Adrenal gland (tissue), 12 donors: ENCODE data around the gene NXPH2. TPM values are rescaled to one million over a fixed set of nuclear protein-coding genes. Genes with fewer than 3 reads are reported as not detected.
"Not testable (repeated sequence)": the region's sequence is repeated elsewhere in the genome, so short reads cannot be mapped to it uniquely, and the experiment has no call there.

Experiments used
- DNase-seq, 7 donors: peaks; one replicate each; pipeline ENCODE4 v3.0.0-alpha.2; 2019 to 2020
- H3K27ac ChIP-seq, 5 donors: fragments of 200-600 bp; sonication (generic) in 4 of 5; 1 replicate in 3 of 5; 2 replicates in 2 of 5; pipeline versions ENCODE4 v1.5.1 to v1.8.0; 2016 to 2020; ENCODE audit warnings: mild to moderate bottlenecking in 1 of 5
- H3K27me3 ChIP-seq: fragments of 200-600 bp; 2 replicates; pipeline ENCODE4 v1.8.0; 2021
- H3K36me3 ChIP-seq, 2 donors: fragments of 200-600 bp; replicated peaks in 1 of 2; 1 replicate in 1 of 2; 2 replicates in 1 of 2; pipeline versions ENCODE4 v1.5.1 to v1.8.0; 2018 to 2022
- H3K4me1 ChIP-seq, 2 donors: fragments of 200-600 bp; replicated peaks in 1 of 2; 1 replicate in 1 of 2; 2 replicates in 1 of 2; pipeline versions ENCODE4 v1.5.1 to v1.8.0; 2018 to 2021
- H3K4me3 ChIP-seq, 4 donors: fragments of 200-600 bp; sonication (generic) in 3 of 4; one replicate each; pipeline ENCODE4 v1.5.1; 2016 to 2018
- H3K9me3 ChIP-seq, 3 donors: fragments of 200-600 bp; sonication (generic) in 1 of 3; replicated peaks in 1 of 3; 1 replicate in 2 of 3; 2 replicates in 1 of 3; pipeline versions ENCODE4 v1.5.1 to v1.8.0; 2016 to 2021
- POLR2A ChIP-seq, 2 donors: fragments of 450-650 bp; IDR thresholded peaks; one replicate each; pipeline ENCODE4 v1.6.1; 2017; ENCODE audit warnings: antibody characterized with exemption in 2 of 2, mild to moderate bottlenecking in 2 of 2, moderate library complexity in 1 of 2
- WGBS, 4 donors: extraction: QIAGEN DNeasy Blood & Tissue Kit in 2 of 4; methylation state at CpG; one replicate each; pipeline versions ENCODE4 v1.1.5 to v1.1.7; 2013 to 2017; 5-methylcytosine and 5-hydroxymethylcytosine counted together
- intact Hi-C, 2 donors: fragments of 100-400 bp; cut with DNase I; formaldehyde crosslinking; loops; one replicate each; pipeline versions ENCODE4 v1.14.1 to v1.15.0; 2022 to 2023
- polyA plus RNA-seq, 3 donors: library from polyadenylated mRNA; stranded (reverse); fragments of 200-250 nt in 2 of 3; fragments of 350-450 nt in 1 of 3; fragmentation: Illumina TruSeq in 1 of 3; extraction: RNeasy Lipid Tissue Mini Kit (QIAGEN cat#74804) in 1 of 3; gene quantifications; one replicate each; pipeline ENCODE4 v1.2.3, GENCODE V29; 2013 to 2014
- total RNA-seq, 9 donors: library from RNA; depleted of rRNA in 4 of 9; stranded (reverse); fragments of >200 nt in 4 of 9; fragments of 120-200 nt in 1 of 9; fragmentation: NEBNext Ultra II Directional in 1 of 9; extraction: Animal tissue kit (Norgen Biotek cat#: 25700) in 1 of 9; gene quantifications; one replicate each; pipeline versions ENCODE4 v1.1.0 to v1.2.4, GENCODE V29; 2013 to 2023
- TF ChIP-seq, protein P1 (sequence below), 6 experiments: fragments of 450-650 bp in 4 of 6; fragments of 200-600 bp in 2 of 6; sonication (generic) in 1 of 6; IDR thresholded peaks; 1 replicate in 5 of 6; 2 replicates in 1 of 6; pipeline versions ENCODE4 v1.5.1 to v1.8.0; 2016 to 2021; ENCODE audit warnings: antibody characterized with exemption in 6 of 6, mild to moderate bottlenecking in 2 of 6, moderate library complexity in 1 of 6
- donor health status: healthy with polysubstance abuse.
- donor health status: Bipolar disorder and iron deficiency.
- donor health status: DM: yes; HTN: yes; CAD: no.
- donor health status: DM: no; HTN: no; CAD: no.
- donor health status: DM: no; HTN: no; CAD: no.
- donor health status: DM: yes; HTN: yes; CAD: no.

NXPH2 gene
- total and polyA plus RNA-seq, 12 donors: 0.11 TPM; not detected in 11

DNA sequence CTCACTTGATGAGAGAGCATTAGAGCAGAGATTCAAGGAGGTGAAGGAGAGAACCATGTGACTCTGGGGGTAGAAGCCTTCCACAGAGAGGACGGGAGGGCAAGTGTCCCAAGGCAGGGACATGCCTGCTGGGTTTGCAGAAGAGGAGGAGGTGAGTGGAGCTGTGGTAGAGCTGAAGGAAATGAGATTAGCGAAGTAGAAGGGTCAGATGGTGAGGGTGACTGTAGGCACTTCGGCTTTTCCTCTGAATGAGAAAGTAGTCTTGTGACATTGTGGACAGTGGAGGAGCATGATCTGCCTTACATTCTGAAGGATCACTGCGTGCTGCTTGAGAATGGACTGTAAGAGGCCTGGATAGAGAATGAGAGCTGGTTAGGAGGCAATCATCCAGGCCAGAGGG, 126.0 kb downstream of the NXPH2 start:
- Histone ChIP-seq H3K9me3 (no peaks in the 10 kb centered on the region), H3K27me3 (no peaks in the 10 kb centered on the region), H3K27ac (no peak overlapping the region), H3K36me3 (no peaks in the 10 kb centered on the region), H3K4me1 (no peaks in the 10 kb centered on the region), H3K4me3 (no peak overlapping the region)
- intact Hi-C loops: no loop called here
- DNase-seq: no peak
- WGBS, 4 donors: 70 to 82% (median 74%) methylated on average over 4 of the region's 4 CpGs
- TF ChIP-seq, protein P1, sequence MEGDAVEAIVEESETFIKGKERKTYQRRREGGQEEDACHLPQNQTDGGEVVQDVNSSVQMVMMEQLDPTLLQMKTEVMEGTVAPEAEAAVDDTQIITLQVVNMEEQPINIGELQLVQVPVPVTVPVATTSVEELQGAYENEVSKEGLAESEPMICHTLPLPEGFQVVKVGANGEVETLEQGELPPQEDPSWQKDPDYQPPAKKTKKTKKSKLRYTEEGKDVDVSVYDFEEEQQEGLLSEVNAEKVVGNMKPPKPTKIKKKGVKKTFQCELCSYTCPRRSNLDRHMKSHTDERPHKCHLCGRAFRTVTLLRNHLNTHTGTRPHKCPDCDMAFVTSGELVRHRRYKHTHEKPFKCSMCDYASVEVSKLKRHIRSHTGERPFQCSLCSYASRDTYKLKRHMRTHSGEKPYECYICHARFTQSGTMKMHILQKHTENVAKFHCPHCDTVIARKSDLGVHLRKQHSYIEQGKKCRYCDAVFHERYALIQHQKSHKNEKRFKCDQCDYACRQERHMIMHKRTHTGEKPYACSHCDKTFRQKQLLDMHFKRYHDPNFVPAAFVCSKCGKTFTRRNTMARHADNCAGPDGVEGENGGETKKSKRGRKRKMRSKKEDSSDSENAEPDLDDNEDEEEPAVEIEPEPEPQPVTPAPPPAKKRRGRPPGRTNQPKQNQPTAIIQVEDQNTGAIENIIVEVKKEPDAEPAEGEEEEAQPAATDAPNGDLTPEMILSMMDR (IDR thresholded peaks at IDR 0.05): no peak
- no peak for TF ChIP-seq POLR2A (IDR thresholded peaks at IDR 0.05)

DNA sequence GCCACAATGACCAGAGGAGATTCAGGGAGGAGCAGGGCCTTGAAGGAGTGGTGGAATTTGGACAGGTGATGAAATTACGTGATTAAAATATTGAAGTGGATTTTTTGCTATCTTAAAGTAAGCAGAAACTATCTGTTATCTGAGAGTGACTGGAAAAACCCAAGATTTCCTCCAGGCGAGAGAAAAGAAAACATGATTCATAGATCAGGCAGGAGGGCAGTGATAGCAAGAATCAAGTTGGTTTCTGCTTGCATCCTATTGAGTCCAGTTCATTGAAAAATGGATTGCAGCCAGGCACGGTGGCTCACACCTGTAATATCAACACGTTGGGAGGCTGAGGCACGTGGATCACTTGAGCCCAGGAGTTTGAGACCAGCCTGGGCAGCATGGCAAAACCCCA, 127.8 kb downstream of the NXPH2 start:
- WGBS, 4 donors: 68 to 82% (median 75%) methylated on average over 5 of the region's 5 CpGs
- no peak overlapping the region for H3K27ac ChIP-seq
- no peak for DNase-seq
- H3K9me3 ChIP-seq: no peaks in the 10 kb centered on the region
- no peaks in the 10 kb centered on the region for H3K4me1 ChIP-seq
- no peaks in the 10 kb centered on the region for H3K27me3 ChIP-seq
- intact Hi-C loops: no loop called here
- H3K36me3 ChIP-seq: no peaks in the 10 kb centered on the region
- TF ChIP-seq POLR2A (IDR thresholded peaks at IDR 0.05): no peak
- TF ChIP-seq, protein P1 (IDR thresholded peaks at IDR 0.05): no peak
- H3K4me3 ChIP-seq: no peak overlapping the region

DNA sequence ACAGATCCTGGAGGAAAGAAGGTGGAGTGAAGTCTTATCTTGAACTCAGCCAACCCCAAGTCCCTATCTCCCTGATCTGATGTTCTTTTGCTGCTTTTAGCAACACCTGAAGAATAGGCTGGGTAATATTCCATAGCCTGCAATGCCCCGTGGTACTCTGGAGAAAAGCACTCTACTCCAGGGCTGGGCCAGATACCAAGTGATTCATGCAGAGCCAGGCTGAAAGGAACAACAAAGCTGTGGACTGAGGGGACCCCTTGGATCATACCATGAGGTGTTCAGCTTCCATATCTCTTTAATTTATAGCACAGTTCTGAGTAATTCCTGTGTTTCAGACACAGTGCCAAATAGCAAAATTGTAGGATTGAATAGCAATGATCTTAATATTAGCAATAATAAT, 130.6 kb downstream of the NXPH2 start:
- WGBS, 4 donors: 33 to 69% (median 54%) methylated on average over 1 of the region's 1 CpG
- TF ChIP-seq, protein P1 (IDR thresholded peaks at IDR 0.05): no peak
- no peak for TF ChIP-seq POLR2A (IDR thresholded peaks at IDR 0.05)
- H3K36me3 ChIP-seq: no peaks in the 10 kb centered on the region
- H3K4me1 ChIP-seq: no peaks in the 10 kb centered on the region
- intact Hi-C loops: no loop called here
- no peaks in the 10 kb centered on the region for H3K9me3 ChIP-seq
- H3K4me3 ChIP-seq: no peak overlapping the region
- no peaks in the 10 kb centered on the region for H3K27me3 ChIP-seq
- DNase-seq: no peak
- no peak overlapping the region for H3K27ac ChIP-seq

DNA sequence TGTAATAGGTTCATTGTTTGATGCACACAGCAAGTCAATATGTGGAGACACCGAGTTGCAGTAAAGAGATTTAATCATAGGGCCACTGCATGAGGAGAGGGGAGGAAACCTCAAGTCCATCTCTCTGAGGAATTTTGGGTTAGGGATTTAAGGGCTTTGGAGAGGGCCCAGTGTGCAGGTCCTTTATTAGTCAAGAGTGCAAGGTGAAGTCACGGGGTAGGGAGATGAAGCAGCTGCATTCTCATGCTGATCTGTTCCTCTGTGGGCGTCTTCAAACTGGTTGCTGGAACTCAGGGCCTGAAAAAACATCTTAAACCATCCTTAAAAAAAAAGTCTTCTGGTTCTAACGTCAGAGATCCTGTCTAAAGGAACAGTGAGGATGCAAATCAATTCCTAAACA, 131.6 kb downstream of the NXPH2 start:
- no peaks in the 10 kb centered on the region for H3K36me3 ChIP-seq
- no peak overlapping the region for H3K27ac ChIP-seq
- no peaks in the 10 kb centered on the region for H3K9me3 ChIP-seq
- no peak overlapping the region for H3K4me3 ChIP-seq
- H3K27me3 ChIP-seq: no peaks in the 10 kb centered on the region
- no peak for DNase-seq
- intact Hi-C loops: no loop called here
- 35 to 75% (median 45%) methylated on average over 4 of the region's 4 CpGs for WGBS, 4 donors
- no peaks in the 10 kb centered on the region for H3K4me1 ChIP-seq
- TF ChIP-seq, protein P1 (IDR thresholded peaks at IDR 0.05): no peak
- TF ChIP-seq POLR2A (IDR thresholded peaks at IDR 0.05): no peak

DNA sequence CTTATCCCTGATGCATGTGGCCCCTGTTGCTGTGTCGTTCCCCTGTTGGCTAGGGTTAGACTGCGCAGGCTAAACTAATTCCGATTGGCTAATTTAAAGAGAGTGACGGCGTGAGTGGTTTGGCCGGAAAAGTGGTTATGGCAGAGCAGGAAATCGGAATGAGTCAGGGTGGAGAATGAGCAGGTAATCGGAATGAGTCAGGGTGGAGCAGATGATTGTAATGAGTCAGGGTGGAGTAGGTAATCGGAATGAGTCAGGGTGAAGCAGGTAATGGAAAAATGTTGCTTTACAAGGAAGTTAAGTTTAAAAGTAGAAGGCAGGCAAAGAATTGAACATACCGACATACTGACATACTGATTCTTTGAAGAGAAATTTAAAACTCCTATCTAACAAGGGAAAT, 135.4 kb downstream of the NXPH2 start:
- intact Hi-C loops: not testable (repeated sequence)
- WGBS, 4 donors: 89 to 93% (median 92%) methylated on average over 9 to 10 of the region's 10 CpGs

More for the DNA sequence above, 135.4 kb downstream of the NXPH2 start:
- H3K27ac ChIP-seq, H3K4me3 ChIP-seq, H3K4me1 ChIP-seq, DNase-seq, H3K9me3 ChIP-seq, H3K27me3 ChIP-seq, H3K36me3 ChIP-seq: not testable (repeated sequence)
